K562 (cell line): ENCODE results near the gene ZFR2. TPM values are rescaled to one million over a fixed set of nuclear protein-coding genes. Genes with fewer than 3 reads are reported as not detected.
A peak's percentile ranks its signal among the peaks of the same experiment; 100 is the strongest.

Experiments
- ATAC-seq: fragments of 200-7000 bp; cut with Tn5 transposase; 3 replicates; pipeline ENCODE4 v1.9.1; 2020; ENCODE audit warnings: moderate library complexity
- BruUV-seq: library from RNA; stranded (reverse); fragments of 400-500 nt; replicated peaks from 2 replicates; lab custom pipeline; 2021; lab: Mats Ljungman, UMichigan
- CTCF ChIA-PET: fragments of 300-600 bp; formaldehyde crosslinking; extraction: SDS; loops from one replicate; lab custom pipeline; 2021; ENCODE audit warnings: low intra/inter-chr PET ratio; lab: Yijun Ruan, JAX
- POLR2A ChIA-PET: fragments of 300-600, 350-650 bp; sonication (Branson Sonifier 250); formaldehyde crosslinking; extraction: SDS; loops from one replicate; lab custom pipeline; 2021; ENCODE audit warnings: antibody characterized with exemption, inconsistent platforms; lab: Yijun Ruan, JAX
- DNase-seq, 4 experiments: peaks; one replicate each; pipeline versions ENCODE4 v3.0.0 to v3.0.0-alpha.2; 2011 to 2018; ENCODE audit warnings: low spot score in 3 of 4, mixed read lengths in 3 of 4; ENCODE audit errors: extremely low read depth in 1 of 4
- FAIRE-seq: peaks from 2 replicates; lab custom pipeline; 2011; peaks lifted over from hg19 to GRCh38; lab: Jason Lieb, UNC
- H2AFZ ChIP-seq: 2 replicates; pipeline ENCODE4 v1.6.0; 2011; ENCODE audit warnings: low read depth, low read length, control low read depth, inconsistent platforms
- H3K27ac ChIP-seq: fragments of 200-600 bp; 3 replicates; pipeline ENCODE4 v1.8.0; 2011; ENCODE audit warnings: low read depth, mild to moderate bottlenecking, control low read depth, inconsistent platforms, low read length, moderate library complexity, mixed read lengths; ENCODE audit errors: extremely low read depth
- H3K27me3 ChIP-seq, 2 experiments: fragments of 300-600 bp in 1 of 2; 2 replicates in 1 of 2; 3 replicates in 1 of 2; pipeline versions ENCODE4 v1.6.0 to v1.8.0; 2011; ENCODE audit warnings: inconsistent platforms in 2 of 2, low read length in 2 of 2, mild to moderate bottlenecking in 1 of 2, mixed read lengths in 1 of 2, moderate library complexity in 1 of 2; ENCODE audit not compliant: control insufficient read depth in 2 of 2, insufficient read depth in 2 of 2
- H3K36me3 ChIP-seq: fragments of 300-600 bp; 3 replicates; pipeline ENCODE4 v1.8.0; 2011; ENCODE audit warnings: mild to moderate bottlenecking, low read length, inconsistent platforms; ENCODE audit not compliant: control insufficient read depth, insufficient read depth
- H3K4me1 ChIP-seq, 2 experiments: fragments of 200-600 bp in 1 of 2; replicated peaks in 1 of 2; 2 replicates in 1 of 2; 3 replicates in 1 of 2; pipeline versions ENCODE4 v1.5.1 to v1.8.0; 2011; ENCODE audit warnings: inconsistent platforms in 2 of 2, low read length in 2 of 2, mild to moderate bottlenecking in 1 of 2, mixed read lengths in 1 of 2, moderate library complexity in 1 of 2; ENCODE audit not compliant: control insufficient read depth in 2 of 2, insufficient read depth in 2 of 2
- H3K4me2 ChIP-seq: 2 replicates; pipeline ENCODE4 v1.6.1; 2011; ENCODE audit warnings: low read length, control low read depth, inconsistent platforms, mixed read lengths; ENCODE audit not compliant: insufficient read depth
- H3K4me3 ChIP-seq: fragments of 200-600 bp; sonication (generic), shearing (Covaris generic); 2 replicates; pipeline ENCODE4 v1.5.1; 2016; ENCODE audit warnings: control low read depth, inconsistent platforms
- H3K79me2 ChIP-seq: fragments of 200-600 bp; 3 replicates; pipeline ENCODE4 v1.8.0; 2011; ENCODE audit warnings: low read length, inconsistent platforms; ENCODE audit not compliant: control insufficient read depth, insufficient read depth
- H3K9ac ChIP-seq, 2 experiments: 2 replicates each; pipeline versions ENCODE4 v1.6.0 to v1.6.1; 2011; ENCODE audit warnings: low read depth in 2 of 2, low read length in 2 of 2, control low read depth in 1 of 2, inconsistent platforms in 1 of 2, mild to moderate bottlenecking in 1 of 2, mixed read lengths in 1 of 2; ENCODE audit not compliant: insufficient read depth in 1 of 2
- H3K9me1 ChIP-seq: one replicate; pipeline ENCODE4 v1.6.0; 2011; ENCODE audit warnings: inconsistent platforms, mild to moderate bottlenecking, low read length, moderate library complexity; ENCODE audit not compliant: control insufficient read depth, insufficient read depth
- H3K9me3 ChIP-seq: replicated peaks from 2 replicates; pipeline ENCODE4 v1.5.1; 2011; ENCODE audit warnings: low read depth, low read length, inconsistent platforms; ENCODE audit not compliant: control insufficient read depth, insufficient read depth
- H4K20me1 ChIP-seq: replicated peaks from 2 replicates; pipeline ENCODE4 v1.6.1; 2011; ENCODE audit warnings: low read length, inconsistent platforms, mixed read lengths; ENCODE audit not compliant: control insufficient read depth, insufficient read depth
- ARHGAP35 ChIP-seq: fragments of 450-650 bp; IDR thresholded peaks from 2 replicates; pipeline ENCODE4 v1.6.1; 2018; ENCODE audit not compliant: partially characterized antibody
- HDAC1 ChIP-seq, 2 experiments: fragments of 450-650 bp; IDR thresholded peaks; 2 replicates each; pipeline ENCODE4 v1.6.1; 2016 to 2017; ENCODE audit warnings: inconsistent platforms in 1 of 2, mild to moderate bottlenecking in 1 of 2, moderate library complexity in 1 of 2
- ILF3 ChIP-seq: fragments of 450-650 bp; IDR thresholded peaks from 2 replicates; pipeline ENCODE4 v1.6.1; 2018; ENCODE audit warnings: antibody characterized with exemption, mild to moderate bottlenecking, moderate library complexity, borderline replicate concordance
- KLF10 ChIP-seq: fragments of 250-450 bp; sonication (Bioruptor Pico); IDR thresholded peaks from 2 replicates; pipeline ENCODE4 v1.6.1; 2021; ENCODE audit warnings: matching md5 sums
- NBN ChIP-seq: fragments of 450-650 bp; IDR thresholded peaks from 2 replicates; pipeline ENCODE4 v1.6.1; 2016; ENCODE audit warnings: low read depth, mild to moderate bottlenecking
- RERE ChIP-seq: sonication (generic); formaldehyde crosslinking; IDR thresholded peaks from 2 replicates; pipeline ENCODE4 v1.8.0; 2023; ENCODE audit warnings: missing genetic modification reagents, mild to moderate bottlenecking, borderline replicate concordance
- ZNF175 ChIP-seq: fragments of 200-800 bp; sonication (Bioruptor generic); IDR thresholded peaks from 2 replicates; pipeline ENCODE4 v1.6.1; 2016; ENCODE audit warnings: low read depth, mild to moderate bottlenecking, missing genetic modification characterization, missing compliant biosample characterization
- ZNF589 ChIP-seq: fragments of 200-800 bp; sonication (Bioruptor generic); IDR thresholded peaks from 2 replicates; pipeline ENCODE4 v1.6.1; 2016; ENCODE audit warnings: low read depth, missing genetic modification characterization, missing compliant biosample characterization
- ZNF639 ChIP-seq, 2 experiments: fragments of 200-800 bp in 1 of 2; sonication (Bioruptor generic) in 1 of 2; sonication (generic) in 1 of 2; formaldehyde crosslinking in 1 of 2; IDR thresholded peaks in 1 of 2; conservative IDR thresholded peaks in 1 of 2; 2 replicates each; pipeline versions ENCODE4 v1.5.0 to v1.6.1; 2016 to 2020; ENCODE audit warnings: missing compliant biosample characterization in 1 of 2, missing genetic modification characterization in 1 of 2, missing genetic modification reagents in 1 of 2
- ZNF766 ChIP-seq: fragments of 200-800 bp; sonication (Bioruptor generic); conservative IDR thresholded peaks from 2 replicates; pipeline ENCODE4 v1.6.1; 2016; ENCODE audit warnings: missing genetic modification characterization, missing compliant biosample characterization
- WGBS: fragments of 100-300 bp; shearing (Covaris generic); methylation state at CpG from one replicate; pipeline ENCODE4 v1.1.6; 2016; ENCODE audit warnings: low coverage, mixed read lengths; ENCODE audit not compliant: insufficient coverage; ENCODE audit errors: missing lambda C conversion rate; 5-methylcytosine and 5-hydroxymethylcytosine counted together
- in situ Hi-C: fragments of 300-500 bp; cut with MboI; formaldehyde crosslinking; loops from 4 replicates; pipeline ENCODE4 v1.15.0; 2018; ENCODE audit warnings: inconsistent platforms, mixed read lengths
- intact Hi-C: fragments of 100-400 bp; cut with micrococcal nuclease; formaldehyde crosslinking; loops from 2 replicates; pipeline ENCODE4 v1.14.2; 2022
- polyA plus RNA-seq, 8 experiments: library from polyadenylated mRNA; depleted of rRNA in 4 of 8; stranded (reverse) in 5 of 8; unstranded in 3 of 8; fragments of >200 nt; fragmentation: Nextera tagmentation in 2 of 8; fragmentation: Illumina TruSeq in 1 of 8; extraction: Ambion mirVana in 2 of 8; extraction: Trizol in 1 of 8; gene quantifications; 2 replicates each; pipeline versions ENCODE4 v1.2.1 to v1.2.3, GENCODE V29; 2011 to 2014; ENCODE audit warnings: inconsistent platforms in 1 of 8, missing spikeins in 1 of 8
- total RNA-seq, 7 experiments: library from RNA; depleted of rRNA in 6 of 7; stranded (reverse); fragments of >200 nt in 6 of 7; fragmentation: Illumina TruSeq in 2 of 7; extraction: Trizol in 2 of 7; gene quantifications; 2 replicates each; pipeline versions ENCODE4 v1.2.1 to v1.2.3, GENCODE V29; 2011 to 2021; ENCODE audit warnings: low replicate concordance in 1 of 7
- TF ChIP-seq, protein P1 (sequence below): fragments of 200-800 bp; sonication (Bioruptor generic); IDR thresholded peaks from 2 replicates; pipeline ENCODE4 v1.6.1; 2017; ENCODE audit warnings: missing genetic modification characterization, missing compliant biosample characterization

ZFR2 gene
- total and polyA plus RNA-seq, 9 of the 15 experiments (the other 6 are each of a cell fraction or from before 2014, with no cell fraction given) = 0.03 to 0.59 (median 0.07) TPM; not detected in 6

DNA sequence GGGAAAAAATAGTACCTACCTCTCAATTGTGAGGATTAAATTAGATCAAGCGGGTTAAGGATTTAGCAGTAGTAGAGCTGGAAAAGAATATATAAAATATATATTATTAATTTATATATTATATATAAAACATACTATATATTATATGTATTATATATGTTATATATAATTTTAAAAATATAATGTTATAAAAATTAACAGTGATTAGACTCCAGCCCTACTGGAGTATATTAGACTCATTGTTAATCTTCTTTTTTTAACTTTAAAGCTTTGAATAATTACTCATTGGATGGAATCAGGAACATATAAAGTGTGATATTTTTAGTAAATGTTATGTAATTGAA is 106.7 kb downstream of the ZFR2 start:
- no peaks in the 10 kb centered on the region for H3K9me1 ChIP-seq
- no peaks in the 10 kb centered on the region for H3K27me3 ChIP-seq
- H3K4me1 ChIP-seq = peaks cover 8 to 30% of the 10 kb centered on the region in 2 experiments; a peak in 4 of 5 replicates
- H2AFZ ChIP-seq = peak overlapping the region; percentile 100
- H3K36me3 ChIP-seq = peaks cover 36% of the 10 kb centered on the region; the same call in 2 of the 3 replicates
- ATAC-seq (no peak), FAIRE-seq (no peak), DNase-seq (no peak)
- H3K27ac ChIP-seq = peak overlapping the region; percentile 99
- ChIA-PET CTCF (no interaction called here), POLR2A (interaction anchor here (0.6 to 4.0 kb wide), 18 partner anchors 9 to 390 kb away, joined by 3 to 48 read pairs (median 4); partner anchors contain the start of genes EEF2 and RAX2)
- no peaks in the 10 kb centered on the region for H4K20me1 ChIP-seq
- peak overlapping the region; percentile 97 to 100; a peak in 3 of 4 replicates for H3K9ac ChIP-seq
- peak overlapping the region; percentile 97 for H3K4me2 ChIP-seq
- intact Hi-C loops = loop anchor here (2.0 kb wide), 1 partner anchor 41 kb away; no protein-coding TSS in a partner anchor
- 40% methylated on average over 1 of the region's 1 CpG for WGBS
- H3K79me2 ChIP-seq = peaks cover 26% of the 10 kb centered on the region
- peak overlapping the region; percentile 100 for H3K4me3 ChIP-seq
- in situ Hi-C loops = no loop called here
- no TSS peak for BruUV-seq
- H3K9me3 ChIP-seq = no peaks in the 10 kb centered on the region
- TF ChIP-seq HDAC1 (IDR thresholded peaks at IDR 0.05) (0 out of 4 replicates have a peak, but pooled peaks of 1 of the 2 experiments have one; percentile 2), ZNF766 (CRISPR knock-in tag) (peak; percentile 6; the same call in 1 of the 2 replicates), ZNF639 (CRISPR knock-in tag; conservative IDR thresholded peaks at IDR 0.05 in 1 of 2, IDR thresholded peaks at IDR 0.05 in 1 of 2) (peak in 1 of 2 experiments; percentile 79; a peak in 1 of 4 replicates), RERE (no peak), ARHGAP35 (no peak), ILF3 (0 out of 2 replicates have a peak, but pooled peaks have one; percentile 3), ZNF589 (peak; percentile 70; the same call in 1 of the 2 replicates), KLF10 (CRISPR knock-in tag) (no peak), ZNF175 (CRISPR knock-in tag) (peak; percentile 87), NBN (0 out of 2 replicates have a peak, but pooled peaks have one; percentile 2)
- TF ChIP-seq, protein P1, sequence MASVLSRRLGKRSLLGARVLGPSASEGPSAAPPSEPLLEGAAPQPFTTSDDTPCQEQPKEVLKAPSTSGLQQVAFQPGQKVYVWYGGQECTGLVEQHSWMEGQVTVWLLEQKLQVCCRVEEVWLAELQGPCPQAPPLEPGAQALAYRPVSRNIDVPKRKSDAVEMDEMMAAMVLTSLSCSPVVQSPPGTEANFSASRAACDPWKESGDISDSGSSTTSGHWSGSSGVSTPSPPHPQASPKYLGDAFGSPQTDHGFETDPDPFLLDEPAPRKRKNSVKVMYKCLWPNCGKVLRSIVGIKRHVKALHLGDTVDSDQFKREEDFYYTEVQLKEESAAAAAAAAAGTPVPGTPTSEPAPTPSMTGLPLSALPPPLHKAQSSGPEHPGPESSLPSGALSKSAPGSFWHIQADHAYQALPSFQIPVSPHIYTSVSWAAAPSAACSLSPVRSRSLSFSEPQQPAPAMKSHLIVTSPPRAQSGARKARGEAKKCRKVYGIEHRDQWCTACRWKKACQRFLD = peak; percentile 39; the same call in 1 of the 2 replicates
